ENCODE measurements around the gene EPS15. TPM values are rescaled to one million over a fixed set of nuclear protein-coding genes. Genes with fewer than 3 reads are reported as not detected.

Gene EPS15
- 88.5 TPM for total RNA-seq
- long read RNA-seq, full-length matches to known transcripts: 13 of 39 reads
- long read RNA-seq, partial matches to known transcripts: 10 of 39 reads
- long read RNA-seq, other reads (novel, unspliced or antisense): 16 of 39 reads

GRCh38 chr1:51519048-51519864, at the start of gene EPS15:
Gene EPS15 (minus strand): TSS chr1:51519266. CDS start chr1:51519231, 35 bp downstream.
- TF ChIP-seq, protein P1, sequence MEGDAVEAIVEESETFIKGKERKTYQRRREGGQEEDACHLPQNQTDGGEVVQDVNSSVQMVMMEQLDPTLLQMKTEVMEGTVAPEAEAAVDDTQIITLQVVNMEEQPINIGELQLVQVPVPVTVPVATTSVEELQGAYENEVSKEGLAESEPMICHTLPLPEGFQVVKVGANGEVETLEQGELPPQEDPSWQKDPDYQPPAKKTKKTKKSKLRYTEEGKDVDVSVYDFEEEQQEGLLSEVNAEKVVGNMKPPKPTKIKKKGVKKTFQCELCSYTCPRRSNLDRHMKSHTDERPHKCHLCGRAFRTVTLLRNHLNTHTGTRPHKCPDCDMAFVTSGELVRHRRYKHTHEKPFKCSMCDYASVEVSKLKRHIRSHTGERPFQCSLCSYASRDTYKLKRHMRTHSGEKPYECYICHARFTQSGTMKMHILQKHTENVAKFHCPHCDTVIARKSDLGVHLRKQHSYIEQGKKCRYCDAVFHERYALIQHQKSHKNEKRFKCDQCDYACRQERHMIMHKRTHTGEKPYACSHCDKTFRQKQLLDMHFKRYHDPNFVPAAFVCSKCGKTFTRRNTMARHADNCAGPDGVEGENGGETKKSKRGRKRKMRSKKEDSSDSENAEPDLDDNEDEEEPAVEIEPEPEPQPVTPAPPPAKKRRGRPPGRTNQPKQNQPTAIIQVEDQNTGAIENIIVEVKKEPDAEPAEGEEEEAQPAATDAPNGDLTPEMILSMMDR (IDR thresholded peaks at IDR 0.05): no peak
- Histone ChIP-seq H3K4me3 (peak within 1 kb of the TSS; percentile 79), H3K27ac (peak within 1 kb of the TSS; percentile 88), H3K27me3 (no peaks in the 10 kb centered on the region), H3K36me3 (no peaks in the 10 kb centered on the region), H3K9me3 (no peaks in the 10 kb centered on the region), H3K4me1 (peaks cover 28% of the 10 kb centered on the region)
- intact Hi-C loops (cut with DNase I): no loop called here
- ATAC-seq (peak; percentile 91), DNase-seq (peak; percentile 95)

GRCh38 chr1:51568231-51568935, 49.3 kb upstream of the EPS15 start:
- DNase-seq (no peak), ATAC-seq (no peak)
- H3K27ac ChIP-seq: no peak overlapping the region
- TF ChIP-seq, protein P1 (IDR thresholded peaks at IDR 0.05): no peak
- H3K36me3 ChIP-seq: no peaks in the 10 kb centered on the region
- H3K4me3 ChIP-seq: no peak overlapping the region
- H3K27me3 ChIP-seq: no peaks in the 10 kb centered on the region
- intact Hi-C loops (cut with DNase I): no loop called here
- peaks cover 21% of the 10 kb centered on the region for H3K4me1 ChIP-seq
- no peaks in the 10 kb centered on the region for H3K9me3 ChIP-seq

DNA sequence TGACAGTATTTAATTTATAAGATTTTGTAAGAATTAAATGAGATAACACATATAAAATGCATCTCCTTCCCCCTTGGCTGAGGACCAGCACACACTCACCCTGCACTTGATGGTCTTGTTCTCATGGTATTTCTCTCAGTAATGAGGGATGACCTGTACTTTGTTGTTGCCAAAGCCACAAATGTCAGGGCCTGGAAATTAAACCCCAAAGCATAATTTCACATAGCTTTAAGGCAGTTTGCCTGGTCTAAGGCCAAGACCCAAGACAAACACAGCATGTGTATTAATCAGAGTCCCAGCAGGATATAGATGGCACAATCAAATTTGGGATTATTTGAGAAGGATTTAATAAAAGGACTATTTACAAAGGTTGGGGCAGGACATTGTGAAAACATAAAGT, 48.6 kb upstream of the EPS15 start:
- H3K4me3 ChIP-seq: no peak overlapping the region
- no peak overlapping the region for H3K27ac ChIP-seq
- ATAC-seq (no peak), DNase-seq (no peak)
- H3K9me3 ChIP-seq: no peaks in the 10 kb centered on the region
- H3K27me3 ChIP-seq: no peaks in the 10 kb centered on the region
- peaks cover 21% of the 10 kb centered on the region for H3K4me1 ChIP-seq
- H3K36me3 ChIP-seq: no peaks in the 10 kb centered on the region
- intact Hi-C loops (cut with DNase I): no loop called here
- TF ChIP-seq, protein P1 (IDR thresholded peaks at IDR 0.05): no peak

DNA sequence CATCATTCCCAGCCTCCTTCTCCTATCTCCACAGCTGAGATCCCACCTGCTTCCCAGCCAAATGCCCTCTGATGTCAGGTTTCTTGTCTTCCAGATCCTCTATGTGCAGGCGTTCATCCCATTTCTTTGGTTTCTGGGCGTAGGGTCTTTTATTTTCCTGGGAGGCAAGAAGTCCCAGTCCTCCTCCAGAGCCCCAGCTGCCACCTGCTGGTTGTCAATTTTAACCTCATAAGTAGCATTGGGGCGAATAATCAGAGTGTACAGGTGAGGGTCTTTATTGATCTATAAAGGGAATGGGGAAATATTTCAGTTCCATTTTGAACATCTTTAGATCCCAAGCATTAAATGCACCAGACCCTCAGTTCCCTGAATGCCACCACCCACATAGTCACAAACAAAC, 47.2 kb upstream of the EPS15 start:
- Histone ChIP-seq H3K27ac (no peak overlapping the region), H3K4me1 (peaks cover 21% of the 10 kb centered on the region)
- TF ChIP-seq, protein P1 (IDR thresholded peaks at IDR 0.05): no peak

GRCh38 chr1:51565009-51565408, 45.9 kb upstream of the EPS15 start:
- Histone ChIP-seq H3K27ac (no peak overlapping the region), H3K4me1 (peaks cover 16% of the 10 kb centered on the region), H3K9me3 (no peaks in the 10 kb centered on the region), H3K27me3 (no peaks in the 10 kb centered on the region), H3K36me3 (no peaks in the 10 kb centered on the region), H3K4me3 (no peak overlapping the region)
- DNase-seq (no peak), ATAC-seq (no peak)
- TF ChIP-seq, protein P1 (IDR thresholded peaks at IDR 0.05): no peak
- intact Hi-C loops (cut with DNase I): no loop called here

More for the DNA sequence above, 47.2 kb upstream of the EPS15 start:
- DNase-seq: no peak
- intact Hi-C loops (cut with DNase I): no loop called here
- H3K4me3 ChIP-seq: no peak overlapping the region
- no peak for ATAC-seq
- no peaks in the 10 kb centered on the region for H3K9me3 ChIP-seq
- no peaks in the 10 kb centered on the region for H3K36me3 ChIP-seq
- no peaks in the 10 kb centered on the region for H3K27me3 ChIP-seq
